SK-N-SH treated with all-trans-retinoic acid at 6 μM for 48 hours (cell line): ENCODE measurements around the gene NUP88.

ENCODE experiments used
- ARNTL ChIP-seq: fragments of 450-650 bp; formaldehyde crosslinking; IDR thresholded peaks from 2 replicates; pipeline ENCODE4 v1.5.0; 2020; ENCODE audit warnings: low read depth, mild to moderate bottlenecking, moderate library complexity, borderline replicate concordance
- CSDC2 ChIP-seq: fragments of 250-450 bp; sonication (Bioruptor Pico); IDR thresholded peaks from 2 replicates; pipeline ENCODE4 v1.5.0; 2020; ENCODE audit warnings: mild to moderate bottlenecking, moderate library complexity
- ESRRG ChIP-seq: fragments of 250-450 bp; sonication (Bioruptor Pico); IDR thresholded peaks from 2 replicates; pipeline ENCODE4 v1.6.1; 2021; ENCODE audit warnings: mild to moderate bottlenecking
- ISL1 ChIP-seq: fragments of 250-450 bp; sonication (Bioruptor Pico); IDR thresholded peaks from 2 replicates; pipeline ENCODE4 v2.1.2; 2022; ENCODE audit warnings: mild to moderate bottlenecking, moderate library complexity
- RARB ChIP-seq: fragments of 250-450 bp; sonication (Bioruptor Pico); IDR thresholded peaks from 2 replicates; pipeline ENCODE4 v1.8.0; 2021; ENCODE audit warnings: mild to moderate bottlenecking, moderate library complexity
- ZNF565 ChIP-seq: fragments of 450-650 bp; formaldehyde crosslinking; conservative IDR thresholded peaks from 2 replicates; pipeline ENCODE4 v1.5.0; 2020; ENCODE audit warnings: low read depth, mild to moderate bottlenecking, moderate library complexity
- ZNF70 ChIP-seq: fragments of 450-650 bp; formaldehyde crosslinking; IDR thresholded peaks from 2 replicates; pipeline ENCODE4 v1.5.0; 2020; ENCODE audit warnings: mild to moderate bottlenecking, moderate library complexity
- TF ChIP-seq, protein P1 (sequence below): fragments of 250-450 bp; sonication (Bioruptor Pico); IDR thresholded peaks from 2 replicates; pipeline ENCODE4 v1.8.0; 2020; ENCODE audit warnings: mild to moderate bottlenecking, moderate library complexity, borderline replicate concordance
- TF ChIP-seq, protein P2 (sequence below): fragments of 250-450 bp; sonication (Bioruptor Pico); IDR thresholded peaks from 2 replicates; pipeline ENCODE4 v1.5.1; 2020; ENCODE audit warnings: low read depth, mild to moderate bottlenecking, moderate library complexity
- TF ChIP-seq, protein P3 (sequence below): fragments of 250-450 bp; sonication (Bioruptor Pico); IDR thresholded peaks from 2 replicates; pipeline ENCODE4 v1.5.1; 2021; ENCODE audit warnings: mild to moderate bottlenecking, moderate library complexity

DNA sequence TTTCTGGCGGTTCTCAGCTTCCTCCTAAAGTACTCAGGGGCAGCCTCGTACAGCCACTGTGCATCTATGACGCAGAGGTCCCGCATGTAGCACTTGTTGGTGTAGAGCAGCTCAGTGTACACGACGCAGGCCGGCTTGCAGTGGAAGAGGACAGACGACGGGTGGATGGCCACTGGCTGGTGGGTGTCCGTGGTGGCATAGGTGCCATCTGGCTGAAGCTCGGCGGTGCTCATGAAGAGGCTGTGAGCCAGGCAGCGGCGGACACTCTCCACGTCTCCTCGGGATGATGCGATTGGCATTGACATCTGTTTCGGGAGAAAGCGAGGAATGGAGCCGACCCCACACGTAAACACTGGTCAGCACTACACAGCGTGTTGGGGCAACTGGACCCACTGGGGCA, 24.7 kb upstream of the NUP88 start:
- TF ChIP-seq, protein P1, sequence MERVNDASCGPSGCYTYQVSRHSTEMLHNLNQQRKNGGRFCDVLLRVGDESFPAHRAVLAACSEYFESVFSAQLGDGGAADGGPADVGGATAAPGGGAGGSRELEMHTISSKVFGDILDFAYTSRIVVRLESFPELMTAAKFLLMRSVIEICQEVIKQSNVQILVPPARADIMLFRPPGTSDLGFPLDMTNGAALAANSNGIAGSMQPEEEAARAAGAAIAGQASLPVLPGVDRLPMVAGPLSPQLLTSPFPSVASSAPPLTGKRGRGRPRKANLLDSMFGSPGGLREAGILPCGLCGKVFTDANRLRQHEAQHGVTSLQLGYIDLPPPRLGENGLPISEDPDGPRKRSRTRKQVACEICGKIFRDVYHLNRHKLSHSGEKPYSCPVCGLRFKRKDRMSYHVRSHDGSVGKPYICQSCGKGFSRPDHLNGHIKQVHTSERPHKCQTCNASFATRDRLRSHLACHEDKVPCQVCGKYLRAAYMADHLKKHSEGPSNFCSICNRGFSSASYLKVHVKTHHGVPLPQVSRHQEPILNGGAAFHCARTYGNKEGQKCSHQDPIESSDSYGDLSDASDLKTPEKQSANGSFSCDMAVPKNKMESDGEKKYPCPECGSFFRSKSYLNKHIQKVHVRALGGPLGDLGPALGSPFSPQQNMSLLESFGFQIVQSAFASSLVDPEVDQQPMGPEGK (CRISPR knock-in tag), result no peak
- TF ChIP-seq ZNF565 (CRISPR knock-in tag) (no peak), ISL1 (no peak), RARB (no peak), ESRRG (CRISPR knock-in tag) (no peak), ARNTL (CRISPR knock-in tag) (no peak), CSDC2 (CRISPR knock-in tag) (no peak), ZNF70 (CRISPR knock-in tag) (no peak)
- TF ChIP-seq, protein P2, sequence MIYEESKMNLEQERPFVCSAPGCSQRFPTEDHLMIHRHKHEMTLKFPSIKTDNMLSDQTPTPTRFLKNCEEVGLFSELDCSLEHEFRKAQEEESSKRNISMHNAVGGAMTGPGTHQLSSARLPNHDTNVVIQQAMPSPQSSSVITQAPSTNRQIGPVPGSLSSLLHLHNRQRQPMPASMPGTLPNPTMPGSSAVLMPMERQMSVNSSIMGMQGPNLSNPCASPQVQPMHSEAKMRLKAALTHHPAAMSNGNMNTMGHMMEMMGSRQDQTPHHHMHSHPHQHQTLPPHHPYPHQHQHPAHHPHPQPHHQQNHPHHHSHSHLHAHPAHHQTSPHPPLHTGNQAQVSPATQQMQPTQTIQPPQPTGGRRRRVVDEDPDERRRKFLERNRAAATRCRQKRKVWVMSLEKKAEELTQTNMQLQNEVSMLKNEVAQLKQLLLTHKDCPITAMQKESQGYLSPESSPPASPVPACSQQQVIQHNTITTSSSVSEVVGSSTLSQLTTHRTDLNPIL (CRISPR knock-in tag), result no peak
- TF ChIP-seq, protein P3, sequence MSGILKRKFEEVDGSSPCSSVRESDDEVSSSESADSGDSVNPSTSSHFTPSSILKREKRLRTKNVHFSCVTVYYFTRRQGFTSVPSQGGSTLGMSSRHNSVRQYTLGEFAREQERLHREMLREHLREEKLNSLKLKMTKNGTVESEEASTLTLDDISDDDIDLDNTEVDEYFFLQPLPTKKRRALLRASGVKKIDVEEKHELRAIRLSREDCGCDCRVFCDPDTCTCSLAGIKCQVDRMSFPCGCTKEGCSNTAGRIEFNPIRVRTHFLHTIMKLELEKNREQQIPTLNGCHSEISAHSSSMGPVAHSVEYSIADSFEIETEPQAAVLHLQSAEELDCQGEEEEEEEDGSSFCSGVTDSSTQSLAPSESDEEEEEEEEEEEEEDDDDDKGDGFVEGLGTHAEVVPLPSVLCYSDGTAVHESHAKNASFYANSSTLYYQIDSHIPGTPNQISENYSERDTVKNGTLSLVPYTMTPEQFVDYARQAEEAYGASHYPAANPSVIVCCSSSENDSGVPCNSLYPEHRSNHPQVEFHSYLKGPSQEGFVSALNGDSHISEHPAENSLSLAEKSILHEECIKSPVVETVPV, result no peak
